NK-92 (cell line): ENCODE results near the gene C17orf75.

Experiments used
- DNase-seq: peaks from one replicate; lab custom pipeline; 2025; ENCODE audit not compliant: unreplicated experiment; lab: John Stamatoyannopoulos, UW

C17orf75 gene

DNA sequence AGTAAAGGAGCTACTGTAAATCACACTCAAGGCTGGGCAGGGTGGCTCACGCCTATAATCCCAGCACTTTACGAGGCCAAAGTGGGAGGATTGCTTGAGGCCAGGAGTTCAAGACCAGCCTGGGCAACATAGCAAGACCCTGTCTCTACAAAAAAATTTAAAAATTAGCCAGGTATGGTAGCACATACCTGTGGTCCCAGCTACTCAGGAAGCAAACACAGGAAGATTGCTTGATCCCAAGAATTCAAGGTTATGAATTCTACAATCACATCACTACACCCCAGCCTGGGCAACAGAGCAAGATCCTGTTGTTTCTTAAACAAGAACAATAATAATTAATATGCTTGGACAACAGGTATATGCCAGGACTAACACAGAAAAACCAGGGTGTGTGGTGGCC, 63.2 kb downstream of the C17orf75 start:
- no peak for DNase-seq
